ENCODE results near the gene ENGASE. TPM values are rescaled to one million over a fixed set of nuclear protein-coding genes. Genes with fewer than 3 reads are reported as not detected.

ENGASE gene
- total and polyA plus RNA-seq, 2 experiments from 2014 or later: 48.8 to 69.8 TPM

DNA sequence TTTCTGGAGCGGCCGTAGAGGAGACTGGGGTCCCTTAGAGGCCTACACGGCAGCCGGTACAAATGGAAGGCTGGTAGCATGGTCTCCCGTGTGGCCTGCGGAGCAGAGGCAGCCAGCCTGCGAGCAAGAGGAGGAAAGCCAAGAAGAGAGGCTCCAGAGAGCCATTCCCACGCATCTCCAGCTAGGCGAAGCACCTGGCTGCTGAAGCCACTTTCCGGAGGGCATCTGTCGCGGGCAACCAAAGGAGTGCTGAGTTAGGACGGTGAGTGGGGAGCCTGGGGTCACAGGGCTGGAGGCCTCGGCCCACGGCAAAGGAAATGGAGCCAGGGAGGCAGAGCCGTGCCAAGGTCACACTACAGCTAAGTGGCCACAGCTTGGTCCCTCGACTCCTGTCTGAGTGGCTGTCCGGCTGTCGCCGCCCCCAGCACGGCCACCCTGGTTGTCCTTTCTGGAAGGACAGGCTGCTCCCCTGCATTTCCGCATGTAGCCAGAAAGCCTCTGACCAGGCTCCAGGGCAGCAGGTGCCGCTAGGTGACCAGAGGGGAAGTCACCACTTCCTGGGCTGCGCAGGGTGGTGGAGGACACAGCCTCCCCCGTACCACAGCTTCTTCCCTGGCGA lies 33.7 kb downstream of the ENGASE start:
- TF ChIP-seq, protein P1, sequence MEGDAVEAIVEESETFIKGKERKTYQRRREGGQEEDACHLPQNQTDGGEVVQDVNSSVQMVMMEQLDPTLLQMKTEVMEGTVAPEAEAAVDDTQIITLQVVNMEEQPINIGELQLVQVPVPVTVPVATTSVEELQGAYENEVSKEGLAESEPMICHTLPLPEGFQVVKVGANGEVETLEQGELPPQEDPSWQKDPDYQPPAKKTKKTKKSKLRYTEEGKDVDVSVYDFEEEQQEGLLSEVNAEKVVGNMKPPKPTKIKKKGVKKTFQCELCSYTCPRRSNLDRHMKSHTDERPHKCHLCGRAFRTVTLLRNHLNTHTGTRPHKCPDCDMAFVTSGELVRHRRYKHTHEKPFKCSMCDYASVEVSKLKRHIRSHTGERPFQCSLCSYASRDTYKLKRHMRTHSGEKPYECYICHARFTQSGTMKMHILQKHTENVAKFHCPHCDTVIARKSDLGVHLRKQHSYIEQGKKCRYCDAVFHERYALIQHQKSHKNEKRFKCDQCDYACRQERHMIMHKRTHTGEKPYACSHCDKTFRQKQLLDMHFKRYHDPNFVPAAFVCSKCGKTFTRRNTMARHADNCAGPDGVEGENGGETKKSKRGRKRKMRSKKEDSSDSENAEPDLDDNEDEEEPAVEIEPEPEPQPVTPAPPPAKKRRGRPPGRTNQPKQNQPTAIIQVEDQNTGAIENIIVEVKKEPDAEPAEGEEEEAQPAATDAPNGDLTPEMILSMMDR (IDR thresholded peaks at IDR 0.05; ENCODE audit: low read depth, low read length): no peak
- no peaks in the 10 kb centered on the region for H3K36me3 ChIP-seq
- no peaks in the 10 kb centered on the region for H3K9me3 ChIP-seq (ENCODE audit: low read depth)
- DNase-seq (ENCODE audit: low read depth in 1 of 2, low spot score in 1 of 2): no peak
- no peak overlapping the region for H3K27ac ChIP-seq
- no peak overlapping the region for H3K4me3 ChIP-seq
- H3K4me1 ChIP-seq (ENCODE audit: low read depth): peaks cover 2% of the 10 kb centered on the region
- H3K27me3 ChIP-seq: no peaks in the 10 kb centered on the region

- TF ChIP-seq, protein P1 (IDR thresholded peaks at IDR 0.05; ENCODE audit: low read depth, low read length): no peak
- no peaks in the 10 kb centered on the region for H3K27me3 ChIP-seq
Observed at GRCh38 chr17:79108870-79109269, 34.2 kb downstream of the ENGASE start.

DNA sequence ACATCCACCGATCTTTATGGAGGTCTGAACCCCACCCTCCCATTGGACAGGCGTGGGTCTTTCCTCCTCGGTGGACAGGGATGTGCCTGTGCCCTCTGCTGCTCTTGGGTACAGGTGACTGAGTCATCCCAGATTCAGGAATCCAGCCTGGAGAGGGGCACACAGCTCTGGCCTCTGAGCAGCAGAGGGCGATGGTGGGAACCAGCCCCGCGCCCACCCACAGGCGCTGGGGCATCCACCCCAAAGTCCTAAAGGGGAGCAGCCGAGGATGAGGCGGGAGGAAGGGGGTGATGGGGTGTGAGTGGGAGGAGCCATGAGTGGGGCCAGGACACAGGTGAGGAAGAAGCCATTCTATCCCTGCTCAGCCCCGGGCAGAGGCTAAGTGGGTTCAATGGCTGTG lies 35.0 kb downstream of the ENGASE start:
- no peak for DNase-seq (ENCODE audit: low read depth in 1 of 2, low spot score in 1 of 2)
- no peak overlapping the region for H3K27ac ChIP-seq

More at GRCh38 chr17:79108870-79109269, 34.2 kb downstream of the ENGASE start:
- H3K36me3 ChIP-seq: no peaks in the 10 kb centered on the region
- H3K9me3 ChIP-seq (ENCODE audit: low read depth): no peaks in the 10 kb centered on the region
- no peak overlapping the region for H3K4me3 ChIP-seq
- no peak for DNase-seq (ENCODE audit: low read depth in 1 of 2, low spot score in 1 of 2)
- H3K27ac ChIP-seq: no peak overlapping the region
- H3K4me1 ChIP-seq (ENCODE audit: low read depth): no peaks in the 10 kb centered on the region

GRCh38 chr17:79111097-79111496 lies 36.5 kb downstream of the ENGASE start:
- TF ChIP-seq, protein P1 (IDR thresholded peaks at IDR 0.05; ENCODE audit: low read depth, low read length): no peak
- Histone ChIP-seq H3K27ac (no peak overlapping the region), H3K9me3 (ENCODE audit: low read depth) (no peaks in the 10 kb centered on the region), H3K27me3 (no peaks in the 10 kb centered on the region), H3K36me3 (no peaks in the 10 kb centered on the region), H3K4me3 (no peak overlapping the region), H3K4me1 (ENCODE audit: low read depth) (peaks cover 13% of the 10 kb centered on the region)
- DNase-seq (ENCODE audit: low read depth in 1 of 2, low spot score in 1 of 2): no peak

More for the DNA sequence above, 35.0 kb downstream of the ENGASE start:
- no peak overlapping the region for H3K4me3 ChIP-seq
- peaks cover 5% of the 10 kb centered on the region for H3K4me1 ChIP-seq (ENCODE audit: low read depth)
- H3K27me3 ChIP-seq: no peaks in the 10 kb centered on the region
- H3K36me3 ChIP-seq: no peaks in the 10 kb centered on the region
- H3K9me3 ChIP-seq (ENCODE audit: low read depth): no peaks in the 10 kb centered on the region
- TF ChIP-seq, protein P1 (IDR thresholded peaks at IDR 0.05; ENCODE audit: low read depth, low read length): peak; percentile 12

- no peaks in the 10 kb centered on the region for H3K27me3 ChIP-seq
- H3K36me3 ChIP-seq: no peaks in the 10 kb centered on the region
- no peaks in the 10 kb centered on the region for H3K9me3 ChIP-seq (ENCODE audit: low read depth)
- no peak overlapping the region for H3K4me3 ChIP-seq
- TF ChIP-seq, protein P1 (IDR thresholded peaks at IDR 0.05; ENCODE audit: low read depth, low read length): no peak
- peaks cover 13% of the 10 kb centered on the region for H3K4me1 ChIP-seq (ENCODE audit: low read depth)
- no peak overlapping the region for H3K27ac ChIP-seq
- no peak for DNase-seq (ENCODE audit: low read depth in 1 of 2, low spot score in 1 of 2)
Observed at GRCh38 chr17:79112471-79112870, 37.8 kb downstream of the ENGASE start.

All from cardiac muscle cell (in vitro differentiated cells and primary cell).